Embryonic facial prominence (tissue), 1 donor: ENCODE measurements around the gene TRABD2B.

ENCODE experiments used
- DNase-seq: peaks from one replicate; pipeline ENCODE4 v3.0.0-alpha.2; 2016; ENCODE audit errors: extremely low spot score

Gene TRABD2B

DNA sequence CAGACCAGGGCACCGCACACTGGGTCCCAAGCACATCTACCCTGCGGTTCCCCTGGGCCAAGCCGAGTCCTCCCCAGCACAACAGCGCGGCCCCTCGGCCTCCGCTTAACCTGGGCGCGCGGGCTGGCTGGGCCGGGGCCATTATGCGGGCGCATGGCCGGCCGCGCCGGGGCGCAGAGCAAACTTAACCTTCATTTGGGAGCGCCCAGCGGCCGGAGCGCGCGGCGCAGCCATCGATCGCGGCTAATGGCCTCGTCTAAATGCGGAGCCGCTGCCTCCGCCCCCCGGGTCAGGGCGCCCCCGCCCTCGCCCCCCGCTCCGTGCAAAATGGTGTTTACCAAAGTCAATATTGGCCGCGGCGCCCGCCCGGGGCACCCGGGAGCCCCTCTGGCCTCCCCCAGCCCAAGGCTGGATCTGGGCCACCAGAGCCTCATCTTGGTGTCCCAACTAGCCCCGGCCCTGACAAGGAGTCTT lies 272.1 kb downstream of the TRABD2B start:
- no peak for DNase-seq

DNA sequence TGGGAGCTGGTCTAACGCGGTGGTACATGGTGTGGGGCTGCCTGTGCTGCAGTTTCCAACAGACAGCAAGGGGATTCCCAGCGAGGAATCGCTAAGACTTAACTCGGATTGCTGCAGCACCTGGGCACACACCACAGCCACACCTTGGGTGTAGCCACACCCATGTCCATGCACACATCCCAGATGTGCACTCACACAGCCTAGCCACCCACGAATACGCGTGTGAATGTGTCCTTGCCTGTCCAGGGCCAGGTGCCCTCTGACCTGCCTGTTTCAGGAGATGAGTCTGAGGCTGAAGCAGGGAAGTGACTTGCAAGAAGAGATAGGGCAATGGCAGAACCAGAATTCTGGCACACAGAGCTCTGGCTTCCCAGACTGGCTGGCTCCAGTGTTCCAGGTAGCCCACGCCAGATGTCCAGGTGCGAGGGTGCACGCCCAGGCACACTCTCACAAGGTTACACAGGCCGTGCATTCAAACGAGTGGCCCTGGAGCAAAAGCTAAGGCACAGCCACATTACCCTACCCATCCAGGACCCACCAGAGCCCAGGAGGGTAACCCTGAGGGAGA lies 272.7 kb downstream of the TRABD2B start:
- DNase-seq: no peak

DNA sequence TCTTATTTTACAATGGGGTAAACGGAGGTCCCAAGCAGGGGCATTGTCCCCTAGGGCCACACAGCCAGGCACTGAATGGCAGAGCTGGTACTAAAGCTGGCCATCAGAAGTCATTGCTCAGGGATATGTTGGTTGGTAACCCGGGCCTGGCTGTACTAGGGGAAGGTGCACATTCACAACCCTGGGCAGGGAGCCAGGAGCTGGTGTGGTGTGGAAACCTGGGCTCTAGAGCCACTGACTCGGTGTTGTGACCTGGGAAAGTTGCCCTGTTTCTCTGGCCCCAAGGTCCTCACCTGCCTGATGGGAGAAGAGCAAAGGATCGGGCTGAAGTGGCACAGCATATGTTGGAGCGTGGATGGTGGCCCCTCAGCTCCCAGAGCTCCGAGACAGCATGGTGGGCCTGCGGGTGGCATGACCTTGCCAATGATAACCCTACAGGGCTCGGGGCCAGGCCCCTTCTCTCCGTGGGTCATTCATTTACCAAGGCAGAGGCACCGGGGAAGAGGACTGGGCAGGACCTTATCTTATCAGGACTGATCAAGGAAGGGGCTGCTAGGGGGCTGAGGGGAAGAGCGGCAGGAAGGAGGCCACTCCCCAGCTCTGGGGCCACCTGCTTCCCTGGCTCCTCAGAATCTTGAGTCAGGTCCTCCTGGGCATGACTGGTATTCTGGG lies 274.1 kb downstream of the TRABD2B start:
- no peak for DNase-seq

DNA sequence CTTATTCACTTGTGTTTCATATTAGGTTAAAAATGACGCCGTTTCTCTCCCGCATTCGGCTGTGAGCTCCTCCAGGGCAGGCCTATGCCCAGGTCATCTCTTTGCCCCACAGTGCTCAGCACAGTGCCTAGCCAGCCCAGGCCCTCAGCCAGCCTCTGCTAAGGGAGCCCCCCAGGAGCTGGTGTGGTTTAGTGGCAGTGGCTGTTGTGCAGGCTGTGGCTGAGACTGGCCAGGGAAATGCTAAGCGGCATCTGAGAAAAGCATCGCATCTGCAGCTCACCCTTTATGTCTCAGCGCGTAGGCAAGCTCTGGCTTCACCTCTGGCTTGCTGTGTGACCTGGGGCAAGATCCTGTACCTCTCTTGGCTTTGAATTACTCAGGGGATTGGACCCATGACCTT lies 275.1 kb downstream of the TRABD2B start:
- DNase-seq: no peak

DNA sequence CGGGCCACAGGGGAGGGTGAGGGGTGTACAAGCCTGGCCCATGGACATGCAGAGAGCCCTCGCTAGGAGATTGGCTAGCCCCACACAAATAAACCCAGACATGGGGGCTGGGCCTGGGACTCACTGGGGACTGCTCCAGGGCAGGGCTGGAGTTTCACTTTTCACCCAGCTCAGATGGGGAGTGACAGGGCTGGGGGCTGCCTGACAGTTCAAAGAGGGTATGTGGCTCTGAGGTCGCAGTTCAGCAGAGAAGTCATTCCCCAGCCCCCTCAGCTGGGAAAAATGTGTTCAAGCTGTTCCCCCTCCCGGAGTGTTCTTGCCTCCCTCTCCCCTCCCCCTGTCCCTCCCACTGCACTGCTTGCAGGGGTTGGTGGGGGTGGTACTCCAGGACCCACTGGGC lies 277.1 kb downstream of the TRABD2B start:
- DNase-seq: no peak

DNA sequence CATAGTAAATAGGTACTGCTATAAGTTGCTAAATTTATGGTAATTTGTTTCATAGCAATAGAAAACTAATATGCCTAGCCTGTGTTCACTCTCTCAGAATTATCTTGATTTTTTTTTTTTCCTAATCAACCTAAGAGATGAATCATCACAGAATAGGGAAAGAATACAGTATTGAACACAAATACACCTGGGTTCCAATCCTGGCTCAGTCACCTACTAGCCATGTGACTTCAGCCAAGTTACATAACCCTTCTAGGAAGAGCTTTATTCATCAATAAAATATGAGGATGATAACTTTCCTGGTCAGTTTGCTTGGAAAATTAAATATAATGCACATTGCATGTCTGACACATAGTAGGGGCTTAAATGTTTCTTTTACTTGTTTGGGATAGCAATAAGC lies 279.8 kb downstream of the TRABD2B start:
- DNase-seq: no peak

DNA sequence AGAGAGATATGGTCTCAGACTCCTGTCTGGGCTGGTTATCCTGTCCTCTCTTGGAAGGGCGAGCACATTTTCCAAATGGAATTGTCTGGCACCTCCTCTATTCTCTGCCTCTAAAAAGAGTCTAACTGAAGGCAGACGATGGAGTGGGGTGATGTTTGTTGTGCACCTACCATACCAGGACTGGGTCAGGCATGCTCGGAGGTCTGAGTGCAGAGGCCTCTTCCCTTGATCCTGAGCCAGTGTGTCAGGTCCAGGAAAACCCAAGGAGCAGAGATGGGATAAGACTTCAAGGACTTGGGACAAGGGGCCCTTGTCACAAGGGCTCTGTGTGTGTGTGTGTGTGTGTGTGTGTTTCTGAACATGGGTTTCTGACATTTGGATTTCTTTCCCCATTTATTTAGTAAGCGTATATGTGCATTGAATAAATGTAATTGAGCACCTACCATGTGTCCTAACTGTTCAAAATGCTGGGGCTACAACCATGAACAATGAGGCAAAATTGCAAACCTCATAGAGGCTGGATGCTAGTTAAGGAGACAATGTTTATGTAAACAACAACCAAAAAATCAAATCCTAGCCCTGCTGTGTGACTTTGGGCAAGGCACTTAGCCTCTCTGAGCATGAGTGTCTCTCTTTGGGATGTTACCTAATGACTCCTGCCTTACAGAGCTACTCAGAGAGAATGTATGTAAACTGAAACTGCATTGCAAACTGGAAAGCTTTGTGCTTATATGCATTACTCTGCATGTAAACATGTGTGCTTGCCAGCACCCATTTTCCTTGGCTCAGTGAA lies 283.0 kb downstream of the TRABD2B start:
- DNase-seq: no peak

DNA sequence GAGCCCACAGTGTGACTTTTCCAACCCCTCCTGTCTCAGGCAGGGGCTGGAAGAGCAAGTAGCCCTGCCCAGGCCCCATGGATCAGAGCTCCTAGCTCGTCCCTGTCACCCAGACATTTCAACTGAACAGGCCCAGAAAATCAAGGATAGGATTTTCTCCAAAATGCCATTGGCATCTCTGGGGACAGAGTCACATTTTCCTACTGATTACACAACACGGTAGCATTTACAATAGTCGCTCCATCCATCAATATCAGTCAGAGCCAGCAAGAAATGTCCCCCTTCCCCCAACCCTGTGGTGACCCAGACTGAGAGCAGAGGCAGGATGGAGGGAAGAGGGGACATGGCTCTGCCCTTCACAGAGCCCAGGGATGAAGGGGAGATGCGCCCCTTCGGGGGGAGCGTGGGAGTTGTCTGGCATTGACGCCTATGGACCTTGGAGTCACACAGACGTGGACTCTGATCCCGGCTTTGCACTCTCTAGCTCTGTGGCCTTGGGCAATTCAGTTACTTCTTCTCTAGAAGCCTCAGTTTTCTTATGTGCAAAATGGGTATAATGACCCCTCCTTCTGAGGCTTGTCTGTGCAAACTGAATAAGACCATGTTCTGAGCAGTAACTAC lies 283.7 kb downstream of the TRABD2B start:
- DNase-seq: no peak

DNA sequence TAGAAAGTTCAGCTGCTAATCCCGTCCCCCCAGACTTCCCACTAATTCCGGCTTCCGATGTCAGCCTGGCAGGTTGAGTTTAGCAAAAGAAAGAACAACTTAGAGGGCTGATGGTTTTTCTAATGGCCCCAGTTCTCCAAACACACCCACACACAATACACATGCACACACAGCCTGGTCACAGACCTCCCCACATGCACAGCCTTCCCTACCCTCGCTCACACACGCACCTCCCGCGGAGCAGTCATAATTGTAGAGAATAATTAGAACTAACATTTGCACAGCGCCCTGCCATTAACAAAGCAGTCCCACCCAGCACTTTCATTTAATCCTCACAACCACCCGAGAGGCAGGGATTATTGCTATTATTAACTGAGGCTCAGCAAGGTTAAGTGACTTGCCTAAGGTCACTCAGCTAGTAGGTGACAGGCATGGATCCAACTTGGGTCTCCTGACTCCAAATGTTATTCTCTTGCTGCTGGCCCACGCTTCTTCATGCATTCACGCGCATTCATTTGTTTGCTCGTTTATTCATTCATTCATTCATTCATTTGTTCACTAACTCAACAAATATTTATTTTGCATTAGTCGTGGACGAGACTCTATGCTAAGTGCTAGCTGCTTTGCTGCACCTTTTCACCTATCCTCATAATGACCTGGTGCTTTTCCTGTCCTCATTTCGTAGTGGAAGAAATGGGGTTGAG lies 284.4 kb downstream of the TRABD2B start:
- no peak for DNase-seq

DNA sequence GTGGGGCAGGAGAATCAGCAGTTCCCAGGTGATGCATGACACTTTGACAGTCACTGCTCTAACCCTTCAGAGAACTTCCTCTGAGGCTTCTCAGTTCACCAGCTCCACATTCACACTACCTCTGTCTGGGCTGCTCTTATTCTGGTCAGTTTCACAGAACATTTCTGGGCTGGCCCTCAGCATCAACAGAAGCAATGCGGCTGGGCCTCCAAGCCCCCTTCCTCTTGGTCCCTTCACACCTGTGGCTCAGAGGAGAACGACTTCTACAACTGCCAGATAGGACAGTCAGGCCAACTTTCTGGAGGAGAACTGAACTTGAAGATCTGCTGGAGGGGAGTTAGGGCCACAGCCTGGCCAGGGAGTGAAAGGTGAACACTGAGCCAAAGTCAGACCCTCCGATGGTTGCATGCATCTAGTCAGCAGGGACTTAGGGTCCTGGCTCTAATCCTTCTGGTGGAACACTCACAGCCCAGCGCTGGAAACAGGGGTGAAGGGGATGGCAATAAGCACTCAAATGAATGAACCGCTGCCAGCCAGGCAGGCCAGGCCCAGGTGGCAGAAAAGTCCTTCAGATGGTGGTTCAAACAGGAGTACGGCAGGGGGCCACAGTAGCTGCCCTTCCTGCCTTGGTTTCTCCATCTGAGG lies 285.2 kb downstream of the TRABD2B start:
- no peak for DNase-seq

DNA sequence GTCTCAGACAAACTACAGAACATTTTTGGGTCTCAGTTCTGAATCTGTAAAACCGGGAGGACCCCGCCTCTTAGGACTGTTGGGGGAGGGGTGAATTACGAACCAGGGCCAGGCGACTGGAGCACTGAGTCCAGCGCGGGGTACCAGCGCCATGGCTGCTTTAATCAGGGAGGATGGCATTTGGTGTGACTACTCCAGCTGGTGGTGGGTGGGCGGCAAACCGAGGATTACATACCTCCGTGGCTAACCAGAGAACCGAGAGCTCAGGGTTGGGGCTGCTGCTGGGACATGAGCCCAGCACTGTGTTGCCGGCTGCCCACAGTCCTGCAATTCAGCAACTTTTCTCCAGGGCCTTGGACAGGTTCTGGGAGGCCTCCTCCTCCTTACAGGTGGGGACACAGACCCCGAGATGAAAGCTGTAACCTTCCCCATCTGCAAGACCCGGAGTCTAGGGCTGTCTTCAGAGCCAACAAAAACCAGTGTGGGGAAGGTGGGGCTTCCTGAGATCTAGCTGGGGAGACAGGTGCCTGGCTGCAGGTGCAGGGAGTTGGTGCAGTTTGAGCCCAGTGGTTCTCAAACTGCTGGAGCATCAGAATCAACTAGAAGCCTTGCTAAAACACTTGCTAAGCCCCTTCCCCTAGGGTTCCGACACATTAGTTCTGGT lies 285.9 kb downstream of the TRABD2B start:
- no peak for DNase-seq
